HG03432 (cell line): ENCODE measurements around the gene TRDMT1.

Experiments
- ATAC-seq: cut with Tn5 transposase; IDR thresholded peaks from one replicate; pipeline ENCODE4 v1.9.1; 2021; ENCODE audit warnings: mild to moderate bottlenecking, moderate library complexity; ENCODE audit not compliant: unreplicated experiment

The TRDMT1 gene

GRCh38 chr10:17179002-17179401 is 22.5 kb downstream of the TRDMT1 start:
- no peak for ATAC-seq

GRCh38 chr10:17178006-17178405 is 23.5 kb downstream of the TRDMT1 start:
- no peak for ATAC-seq

GRCh38 chr10:17177014-17177413 is 24.5 kb downstream of the TRDMT1 start:
- ATAC-seq = no peak

GRCh38 chr10:17176091-17176490 is 25.4 kb downstream of the TRDMT1 start:
- no peak for ATAC-seq

- peak; percentile 65 for ATAC-seq
Measured at GRCh38 chr10:17175551-17175950, 25.9 kb downstream of the TRDMT1 start.

- no peak for ATAC-seq
Measured at GRCh38 chr10:17174626-17175025, 26.8 kb downstream of the TRDMT1 start.

GRCh38 chr10:17171141-17171641 is 30.3 kb downstream of the TRDMT1 start:
- ATAC-seq = no peak

- ATAC-seq = no peak
Measured at GRCh38 chr10:17169803-17170202, 31.7 kb downstream of the TRDMT1 start.

GRCh38 chr10:17166699-17167098 is 34.8 kb downstream of the TRDMT1 start:
- no peak for ATAC-seq

GRCh38 chr10:17162828-17163227 is 38.6 kb downstream of the TRDMT1 start:
- ATAC-seq = no peak

GRCh38 chr10:17161775-17162174 is 39.7 kb downstream of the TRDMT1 start:
- no peak for ATAC-seq

- ATAC-seq = no peak
Measured at GRCh38 chr10:17157024-17157423, 44.4 kb downstream of the TRDMT1 start.

- ATAC-seq = no peak
Measured at GRCh38 chr10:17155826-17156225, 45.6 kb downstream of the TRDMT1 start.

- ATAC-seq = no peak
Measured at GRCh38 chr10:17154116-17154515, 47.4 kb downstream of the TRDMT1 start.

- ATAC-seq = no peak
Measured at GRCh38 chr10:17153321-17153720, 48.2 kb downstream of the TRDMT1 start.

- no peak for ATAC-seq
Measured at GRCh38 chr10:17151716-17152115, 49.8 kb downstream of the TRDMT1 start.

GRCh38 chr10:17147884-17148489 is 53.5 kb downstream of the TRDMT1 start:
- ATAC-seq = no peak

- ATAC-seq = no peak
Measured at GRCh38 chr10:17146892-17147291, 54.6 kb downstream of the TRDMT1 start.

GRCh38 chr10:17145239-17145638 is 56.2 kb downstream of the TRDMT1 start:
- ATAC-seq = no peak

GRCh38 chr10:17144757-17145156 is 56.7 kb downstream of the TRDMT1 start:
- peak; percentile 80 for ATAC-seq

- no peak for ATAC-seq
Measured at GRCh38 chr10:17144032-17144431, 57.4 kb downstream of the TRDMT1 start.

GRCh38 chr10:17143055-17143690 is 58.3 kb downstream of the TRDMT1 start:
- ATAC-seq = no peak
